Fibroblast of the aortic adventitia (primary cell): ENCODE data around the gene RHCE. TPM values are rescaled to one million over a fixed set of nuclear protein-coding genes. Genes with fewer than 3 reads are reported as not detected.
"Not testable (repeated sequence)": the region's sequence is repeated elsewhere in the genome, so short reads cannot be mapped to it uniquely, and the experiment has no call there.

Source experiments
- DNase-seq: peaks from one replicate; pipeline ENCODE4 v3.0.0-alpha.2; 2010; ENCODE audit warnings: low read depth
- H3K4me3 ChIP-seq: 2 replicates; pipeline ENCODE4 v1.5.1; 2011; ENCODE audit warnings: low read depth, mild to moderate bottlenecking, control low read depth, low read length, moderate library complexity
- CTCF ChIP-seq: IDR thresholded peaks from 2 replicates; pipeline ENCODE4 v1.5.1; 2011; ENCODE audit warnings: mild to moderate bottlenecking, low read length, control low read depth, inconsistent platforms; ENCODE audit not compliant: insufficient read depth
- total RNA-seq: library from RNA; depleted of rRNA; stranded (reverse); fragments of >200 nt; gene quantifications from 2 replicates; pipeline ENCODE4 v1.2.3, GENCODE V29; 2012; ENCODE audit warnings: low replicate concordance

RHCE gene
- total RNA-seq, 1 donor, result 0.27 TPM

- no peak overlapping the region for H3K4me3 ChIP-seq
- TF ChIP-seq CTCF, result no peak
- no peak for DNase-seq
Measured at GRCh38 chr1:25428475-25429166, 8.0 kb upstream of the RHCE start.

- no peak for DNase-seq
- TF ChIP-seq CTCF, result no peak
- no peak overlapping the region for H3K4me3 ChIP-seq
Measured at GRCh38 chr1:25427696-25428095, 7.1 kb upstream of the RHCE start.

DNA sequence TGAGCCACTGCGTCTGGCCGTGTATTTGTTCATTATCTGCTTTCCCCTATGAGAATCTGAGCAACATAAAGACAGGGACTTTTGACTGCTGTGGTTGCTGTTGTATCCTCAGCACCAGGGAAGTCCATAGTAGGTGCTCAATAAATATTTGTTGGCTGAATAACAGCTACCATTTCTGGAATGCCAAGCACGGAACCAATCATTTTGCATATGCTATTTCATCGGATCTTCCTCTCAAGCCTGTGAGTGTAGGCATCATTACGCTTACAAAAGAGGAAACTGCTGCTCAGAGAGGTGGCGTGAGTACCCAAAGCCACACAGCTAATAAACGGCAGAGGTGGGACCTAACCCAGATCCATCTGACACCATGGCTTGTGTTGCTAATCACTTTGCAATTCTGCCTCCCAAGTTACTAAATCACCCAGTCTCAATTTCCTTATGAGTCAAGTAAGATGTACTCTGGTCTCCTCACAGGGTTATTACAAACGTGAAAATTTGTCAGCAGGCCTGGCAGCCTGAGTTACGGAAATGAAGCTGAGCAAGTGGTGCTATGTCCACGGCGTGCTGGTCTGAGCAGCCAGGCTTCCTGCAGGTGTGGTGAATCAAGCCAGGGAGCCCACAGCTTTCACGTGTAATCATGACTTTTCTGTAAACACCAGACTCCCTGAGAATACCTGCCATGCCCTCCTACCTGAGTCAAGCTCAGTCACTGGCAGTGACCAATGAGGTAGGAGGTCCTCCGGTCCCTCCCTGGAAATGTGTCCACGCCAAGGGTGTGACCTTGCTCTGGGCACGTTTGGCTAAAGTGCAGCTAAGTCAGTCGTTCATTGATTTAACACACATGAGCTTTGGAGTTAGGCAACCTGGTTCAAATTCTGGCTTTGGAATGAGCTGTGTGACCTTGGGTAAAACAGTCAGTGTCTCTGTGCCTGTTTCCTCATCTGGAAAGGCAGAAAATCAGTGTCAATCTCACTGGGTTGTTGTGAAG lies 4.8 kb upstream of the RHCE start:
- no peak overlapping the region for H3K4me3 ChIP-seq
- DNase-seq, result no peak
- no peak for TF ChIP-seq CTCF

DNA sequence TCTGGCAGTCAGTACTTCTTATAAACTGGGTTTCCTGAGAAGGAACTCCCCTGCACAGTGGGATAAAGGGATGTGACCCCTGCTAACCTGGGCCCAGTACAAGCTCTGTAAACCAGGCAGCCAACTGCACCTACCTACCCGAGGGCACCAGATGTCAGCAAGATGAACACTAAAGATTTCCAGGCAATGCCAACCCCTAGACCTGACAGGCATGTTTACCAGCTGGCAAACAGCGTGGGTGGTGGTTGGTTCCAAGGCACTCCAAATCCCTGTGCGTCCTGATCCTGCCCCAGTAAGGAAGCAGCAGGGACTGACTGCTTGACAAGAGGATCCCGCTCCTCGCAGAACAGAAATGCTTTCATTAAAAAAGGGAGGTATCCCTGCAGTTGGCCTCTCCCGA lies 2.6 kb upstream of the RHCE start:
- not testable (repeated sequence) for DNase-seq, H3K4me3 ChIP-seq

- not testable (repeated sequence) for DNase-seq, H3K4me3 ChIP-seq
Measured at GRCh38 chr1:25419339-25419738, 1.3 kb downstream of the RHCE start.

- H3K4me3 ChIP-seq, DNase-seq: not testable (repeated sequence)
Measured at GRCh38 chr1:25417280-25417679, 3.3 kb downstream of the RHCE start.

- not testable (repeated sequence) for H3K4me3 ChIP-seq, DNase-seq
Measured at GRCh38 chr1:25414578-25414977, 6.0 kb downstream of the RHCE start.

- not testable (repeated sequence) for H3K4me3 ChIP-seq, DNase-seq
Measured at GRCh38 chr1:25414157-25414556, 6.5 kb downstream of the RHCE start.

GRCh38 chr1:25412872-25413623 lies 7.6 kb downstream of the RHCE start:
- not testable (repeated sequence) for H3K4me3 ChIP-seq, DNase-seq

DNA sequence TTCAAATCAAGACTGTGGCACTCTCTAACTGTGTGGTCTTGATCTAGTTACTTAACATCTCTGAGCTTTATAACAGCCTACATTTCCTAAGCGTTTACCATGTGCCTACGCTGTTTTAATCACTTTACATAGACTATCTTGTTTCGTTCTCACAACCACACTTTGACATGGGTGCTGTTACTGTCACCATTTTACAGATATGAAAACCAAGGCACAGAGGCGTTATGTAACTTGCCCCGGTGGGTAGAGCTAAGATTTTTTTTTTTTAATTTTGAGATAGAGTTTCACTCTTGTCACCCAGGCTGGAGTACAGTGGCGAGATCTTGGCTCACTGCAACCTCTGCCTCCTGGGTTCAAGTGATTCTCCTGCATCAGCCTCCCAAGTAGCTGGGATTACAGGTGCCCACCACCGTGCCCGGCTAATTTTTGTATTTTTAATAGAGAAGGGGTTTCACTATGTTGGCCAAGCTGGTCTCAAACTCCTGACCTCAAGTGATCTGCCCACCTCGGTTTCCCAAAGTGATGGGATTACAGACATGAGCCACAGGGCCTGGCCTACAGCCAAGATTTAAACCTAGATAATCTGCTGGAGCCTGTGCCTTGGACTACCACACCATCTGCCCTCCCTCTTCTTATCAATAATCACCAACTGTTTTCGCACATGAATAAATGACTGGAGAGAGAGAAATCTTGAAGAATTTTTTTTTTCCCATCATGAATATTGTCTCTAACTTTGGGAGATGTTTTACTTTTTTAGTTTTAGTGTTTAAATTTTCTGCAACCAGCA lies 10.8 kb downstream of the RHCE start:
- DNase-seq, H3K4me3 ChIP-seq: not testable (repeated sequence)

DNA sequence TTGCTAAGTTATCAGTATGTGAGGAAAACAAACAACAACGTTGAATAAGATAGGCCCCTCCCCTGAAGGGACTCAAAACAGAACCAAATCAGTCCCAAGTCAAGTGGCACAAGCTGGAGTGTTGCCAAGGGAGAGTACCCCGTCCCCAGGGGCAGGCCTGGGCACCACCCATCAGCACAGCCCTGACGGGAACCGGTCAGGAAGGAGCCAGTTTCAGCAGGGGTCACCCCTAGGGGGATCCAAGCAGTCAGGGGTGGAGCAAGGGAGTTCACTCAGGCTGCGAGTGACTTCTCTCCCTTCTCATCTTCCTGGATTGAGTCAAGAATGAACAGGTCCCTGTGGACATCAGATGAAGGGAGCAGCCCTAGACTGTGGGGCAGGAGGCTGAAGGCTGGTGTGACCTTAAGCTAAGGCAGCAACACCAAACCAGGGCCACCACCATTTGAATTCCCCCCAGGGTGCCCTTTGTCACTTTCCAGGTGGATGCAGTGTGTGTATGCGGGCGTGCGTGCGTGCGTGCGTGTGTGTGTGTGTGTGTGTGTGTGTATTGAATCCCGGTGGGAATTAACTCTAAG lies 14.8 kb downstream of the RHCE start:
- not testable (repeated sequence) for H3K4me3 ChIP-seq, DNase-seq
